Keratinocyte (primary cell): Measurements from ENCODE around the gene ALS2CL.

Source experiments
- EZH2 ChIP-seq: IDR thresholded peaks from one replicate; pipeline ENCODE4 v1.6.1; 2012; ENCODE audit warnings: inconsistent platforms, mild to moderate bottlenecking, low read length, moderate library complexity
- TF ChIP-seq, protein P1 (sequence below), 3 experiments: IDR thresholded peaks in 1 of 3; conservative IDR thresholded peaks in 1 of 3; optimal IDR thresholded peaks in 1 of 3; 2 replicates in 2 of 3; 3 replicates in 1 of 3; pipeline versions ENCODE3 to v1.5.1; 2011; ENCODE audit warnings: low read length in 3 of 3, mild to moderate bottlenecking in 3 of 3, moderate library complexity in 2 of 3, control low read depth in 1 of 3, inconsistent platforms in 1 of 3; ENCODE audit not compliant: insufficient read depth in 2 of 3; ENCODE audit errors: extremely low read depth in 1 of 3

DNA sequence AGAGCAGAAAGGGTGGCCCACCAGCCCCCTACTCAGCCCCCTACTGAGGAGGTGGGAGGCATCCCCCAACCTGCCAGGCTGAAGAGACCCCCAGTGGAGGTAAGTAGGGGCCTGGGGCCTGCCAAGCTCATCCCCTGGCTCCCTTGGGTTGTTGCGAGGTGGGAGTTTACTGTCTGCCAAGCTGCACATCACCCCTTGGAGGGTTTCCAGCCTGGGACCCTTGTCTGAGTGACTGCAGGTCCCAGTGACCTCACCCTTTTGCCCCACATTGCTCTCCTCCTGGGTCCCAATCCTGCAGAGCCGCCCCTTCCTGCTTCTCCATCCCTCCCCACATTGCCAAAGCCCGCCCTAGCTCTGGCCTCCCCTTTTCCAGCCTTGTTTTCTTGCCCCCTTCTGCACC, 1.0 kb upstream of the ALS2CL start:
- TF ChIP-seq, protein P1, sequence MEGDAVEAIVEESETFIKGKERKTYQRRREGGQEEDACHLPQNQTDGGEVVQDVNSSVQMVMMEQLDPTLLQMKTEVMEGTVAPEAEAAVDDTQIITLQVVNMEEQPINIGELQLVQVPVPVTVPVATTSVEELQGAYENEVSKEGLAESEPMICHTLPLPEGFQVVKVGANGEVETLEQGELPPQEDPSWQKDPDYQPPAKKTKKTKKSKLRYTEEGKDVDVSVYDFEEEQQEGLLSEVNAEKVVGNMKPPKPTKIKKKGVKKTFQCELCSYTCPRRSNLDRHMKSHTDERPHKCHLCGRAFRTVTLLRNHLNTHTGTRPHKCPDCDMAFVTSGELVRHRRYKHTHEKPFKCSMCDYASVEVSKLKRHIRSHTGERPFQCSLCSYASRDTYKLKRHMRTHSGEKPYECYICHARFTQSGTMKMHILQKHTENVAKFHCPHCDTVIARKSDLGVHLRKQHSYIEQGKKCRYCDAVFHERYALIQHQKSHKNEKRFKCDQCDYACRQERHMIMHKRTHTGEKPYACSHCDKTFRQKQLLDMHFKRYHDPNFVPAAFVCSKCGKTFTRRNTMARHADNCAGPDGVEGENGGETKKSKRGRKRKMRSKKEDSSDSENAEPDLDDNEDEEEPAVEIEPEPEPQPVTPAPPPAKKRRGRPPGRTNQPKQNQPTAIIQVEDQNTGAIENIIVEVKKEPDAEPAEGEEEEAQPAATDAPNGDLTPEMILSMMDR (optimal IDR thresholded peaks at IDR 0.05 in 1 of 3, IDR thresholded peaks at IDR 0.05 in 1 of 3, conservative IDR thresholded peaks at IDR 0.05 in 1 of 3; ENCODE audit: extremely low read depth in 1 of 3, insufficient read depth in 2 of 3, low read length in 3 of 3), result no peak
- no peak for TF ChIP-seq EZH2
